NCI-H1417 (cell line): ENCODE results near the gene SOX18.

Experiments used
- DNase-seq, 3 experiments: peaks; one replicate each; lab custom pipeline; 2025; lab: John Stamatoyannopoulos, UW

The SOX18 gene

DNA sequence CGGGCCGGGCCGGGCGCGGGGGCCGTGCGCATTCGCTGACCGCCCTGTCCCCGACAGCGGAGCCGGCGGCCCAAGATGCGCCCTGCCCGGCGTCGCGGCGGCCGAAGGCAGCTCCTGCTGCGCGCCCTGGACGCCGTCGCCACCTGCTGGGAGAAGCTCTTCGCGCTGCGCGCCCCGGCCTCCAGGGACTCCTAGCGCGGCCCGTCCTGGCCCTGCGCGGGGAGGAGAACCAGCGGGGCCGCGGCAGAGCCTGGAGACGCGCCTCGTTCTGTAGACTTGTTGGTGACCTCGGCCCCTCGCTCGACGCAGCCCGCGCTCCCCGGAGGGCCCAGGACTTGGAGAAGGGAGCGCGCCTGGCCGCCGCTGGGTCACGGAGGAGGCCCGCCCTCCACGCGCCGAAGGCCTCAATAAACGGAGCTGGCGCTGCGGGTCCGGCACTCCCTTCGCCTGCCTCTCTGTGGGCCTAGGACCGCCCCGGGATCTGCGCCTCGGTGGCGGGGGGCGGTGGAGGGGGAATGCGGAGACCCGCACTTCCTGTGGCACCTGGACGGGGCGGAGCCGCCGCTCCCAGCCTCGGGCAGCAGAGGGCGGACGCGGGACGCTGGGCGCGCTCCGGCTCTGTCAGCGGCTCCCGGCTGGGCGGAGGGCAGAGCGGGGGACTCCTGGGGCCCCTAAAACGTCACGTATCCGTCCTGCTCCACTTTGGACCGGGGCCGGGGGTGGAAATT, 10.7 kb downstream of the SOX18 start:
- peak; percentile 51 to 89 (median 83) for DNase-seq

GRCh38 chr20:64038224-64038564, 11.2 kb downstream of the SOX18 start:
- peak; percentile 37 to 89 (median 78) for DNase-seq

DNA sequence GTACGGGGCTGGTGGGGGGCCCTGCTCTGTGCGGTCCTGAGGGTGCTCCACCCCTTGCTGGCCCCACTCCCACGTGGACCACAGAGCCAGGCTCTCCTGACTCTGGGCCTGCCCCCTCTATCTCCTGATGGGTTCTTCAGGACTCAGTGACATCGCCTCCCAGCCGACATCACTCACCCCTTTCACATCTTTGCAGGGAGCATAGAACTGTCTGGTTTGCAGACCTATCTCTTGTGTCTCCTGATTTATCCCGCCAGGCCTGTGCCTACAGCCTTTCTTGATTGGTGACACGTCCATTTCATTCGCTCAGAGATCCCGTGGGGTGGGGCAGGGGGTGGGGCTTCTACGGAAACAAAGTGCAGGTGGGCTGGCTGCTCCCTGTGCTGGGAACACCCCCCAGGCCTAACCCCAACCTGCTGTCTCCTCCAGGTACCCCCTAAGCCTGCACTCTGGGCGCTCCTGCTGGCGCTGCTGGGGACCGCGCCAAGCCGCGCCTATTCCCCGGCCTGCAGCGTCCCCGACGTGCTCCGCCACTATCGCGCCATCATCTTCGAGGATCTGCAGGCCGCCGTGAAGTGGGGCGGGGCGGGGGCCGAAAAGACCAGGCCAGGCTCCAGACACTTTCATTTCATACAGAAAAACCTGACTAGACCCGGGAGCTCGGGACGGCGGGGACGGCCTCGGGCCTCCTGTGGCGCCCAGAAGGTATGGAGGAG, 11.8 kb downstream of the SOX18 start:
- peak in 1 of 3 experiments; percentile 60 for DNase-seq

DNA sequence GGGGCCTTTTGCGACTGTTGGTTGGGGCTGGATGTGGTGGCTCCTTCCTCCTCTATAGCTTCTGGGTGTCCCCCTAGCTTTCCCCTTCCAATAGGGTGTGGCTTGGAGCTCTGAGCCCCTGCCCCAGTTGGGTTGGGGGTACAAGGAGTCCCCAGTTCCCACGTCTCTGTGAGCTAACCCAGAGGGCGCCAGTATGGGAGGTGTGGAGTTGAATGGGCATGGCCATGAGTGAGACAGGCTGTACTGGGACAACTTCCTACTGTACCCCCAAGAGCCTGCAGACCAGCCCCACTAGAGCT, 12.3 kb downstream of the SOX18 start:
- no peak for DNase-seq

- DNase-seq, result no peak
Measured at GRCh38 chr20:64036346-64037198, 12.9 kb downstream of the SOX18 start.

GRCh38 chr20:64035933-64036345, 13.5 kb downstream of the SOX18 start, which contains the start of gene C20orf204:
TSS of gene C20orf204 (plus strand) at chr20:64036182. CDS start at chr20:64036324, 142 bp downstream.
- no peak for DNase-seq

GRCh38 chr20:64035066-64035932, 14.1 kb downstream of the SOX18 start:
- no peak for DNase-seq

DNA sequence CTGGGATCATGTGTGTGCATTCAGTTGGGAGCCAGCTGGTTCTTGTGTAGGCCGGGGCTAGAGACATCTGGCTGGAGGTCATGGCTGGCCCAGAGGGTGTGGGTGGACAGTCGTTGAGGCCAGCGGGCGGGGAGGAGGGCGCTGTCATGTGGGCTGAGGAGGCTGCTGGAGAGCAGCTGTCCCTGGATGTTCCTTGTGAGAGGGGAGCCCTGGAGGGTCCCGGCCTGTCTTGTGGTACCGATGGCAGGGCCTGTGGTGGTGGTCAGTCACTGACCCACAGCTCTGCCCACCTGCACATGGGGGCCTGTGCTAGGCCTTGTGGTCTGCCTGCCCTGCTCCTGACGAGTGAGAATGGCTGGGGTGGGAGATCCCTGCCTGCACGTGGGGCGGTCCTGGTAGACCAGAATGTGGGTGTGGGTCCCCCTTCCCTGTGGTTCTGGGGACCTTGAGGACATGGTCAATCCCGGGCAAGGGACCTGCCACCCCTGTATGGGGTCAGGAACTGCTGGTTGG, 15.4 kb downstream of the SOX18 start:
- no peak for DNase-seq

DNA sequence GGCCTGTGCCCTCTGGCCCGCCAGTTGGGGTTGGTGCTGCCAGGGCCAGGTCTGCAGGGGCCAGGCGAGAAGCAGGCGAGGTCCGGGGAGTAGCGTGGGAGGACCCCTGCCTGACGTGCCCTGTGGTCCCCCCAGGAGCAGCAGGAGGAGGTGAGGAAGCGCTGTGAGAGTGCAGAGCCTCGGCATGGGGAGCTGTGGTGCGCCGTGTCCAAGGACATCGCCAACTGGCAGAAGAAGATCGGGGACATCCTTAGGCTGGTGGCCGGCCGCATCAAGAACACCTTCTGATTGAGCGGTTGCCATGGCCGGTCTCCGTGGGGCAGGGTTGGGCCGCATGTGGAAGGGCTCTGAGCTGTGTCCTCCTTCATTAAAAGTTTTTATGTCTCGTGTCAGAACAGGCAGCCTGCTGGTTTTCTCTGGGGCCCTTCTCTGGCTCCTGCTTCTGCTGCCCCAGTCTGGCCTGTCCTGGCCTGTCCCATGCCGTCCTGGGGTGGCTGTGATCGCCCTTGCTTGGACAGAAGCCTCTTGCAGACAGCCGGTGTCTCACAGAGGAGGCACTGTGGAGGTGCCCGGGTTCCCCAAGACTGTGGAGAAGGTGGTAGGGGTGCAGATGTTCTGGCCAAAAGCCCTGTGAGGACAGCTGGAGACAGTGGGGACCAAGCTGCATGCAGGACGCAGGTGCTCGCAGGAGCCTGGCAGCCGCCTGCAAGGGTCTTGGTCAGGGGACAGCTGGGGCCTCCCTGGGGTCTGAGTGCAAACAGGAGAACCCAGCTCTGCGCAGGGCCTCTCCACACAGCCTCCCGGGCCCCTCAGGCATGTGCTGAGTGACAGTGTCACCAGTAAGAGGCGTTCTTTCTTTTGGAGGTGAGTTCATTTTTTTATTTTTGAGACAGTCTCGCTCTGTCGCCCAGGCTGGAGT, 16.5 kb downstream of the SOX18 start:
- DNase-seq, result no peak

GRCh38 chr20:64031822-64032314, 17.6 kb downstream of the SOX18 start:
- DNase-seq, result no peak

- no peak for DNase-seq
Measured at GRCh38 chr20:64030371-64031134, 18.9 kb downstream of the SOX18 start.

GRCh38 chr20:64029293-64030117, 19.9 kb downstream of the SOX18 start:
- no peak for DNase-seq

GRCh38 chr20:64027981-64028685, 21.3 kb downstream of the SOX18 start:
- DNase-seq, result no peak

DNA sequence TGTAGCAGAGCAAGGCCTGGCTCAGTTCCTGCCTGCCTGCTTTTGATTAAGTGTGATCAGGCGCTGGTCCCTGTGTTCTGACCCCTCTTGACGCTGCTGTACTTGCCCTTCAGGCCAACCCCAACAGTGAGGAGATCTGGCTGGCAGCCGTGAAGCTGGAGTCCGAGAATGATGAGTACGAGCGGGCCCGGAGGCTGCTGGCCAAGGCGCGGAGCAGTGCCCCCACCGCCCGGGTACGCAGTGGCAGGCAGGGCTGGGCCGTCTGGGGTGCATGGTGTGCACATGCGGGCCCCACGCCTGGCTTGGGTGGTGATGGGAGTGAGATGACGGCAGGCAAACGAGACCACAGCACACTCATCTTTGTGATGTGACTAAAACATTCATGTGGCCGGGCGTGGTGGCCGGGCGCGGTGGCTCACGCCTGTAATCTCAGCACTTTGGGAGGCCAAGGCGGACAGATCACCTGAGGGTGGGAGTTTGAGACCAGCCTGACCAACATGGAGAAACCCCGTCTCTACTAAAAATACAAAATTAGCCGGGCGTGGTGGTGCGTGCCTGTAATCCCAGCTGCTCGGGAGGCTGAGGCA, 23.5 kb downstream of the SOX18 start:
- no peak for DNase-seq

GRCh38 chr20:64025101-64025825, 24.2 kb downstream of the SOX18 start:
- no peak for DNase-seq

DNA sequence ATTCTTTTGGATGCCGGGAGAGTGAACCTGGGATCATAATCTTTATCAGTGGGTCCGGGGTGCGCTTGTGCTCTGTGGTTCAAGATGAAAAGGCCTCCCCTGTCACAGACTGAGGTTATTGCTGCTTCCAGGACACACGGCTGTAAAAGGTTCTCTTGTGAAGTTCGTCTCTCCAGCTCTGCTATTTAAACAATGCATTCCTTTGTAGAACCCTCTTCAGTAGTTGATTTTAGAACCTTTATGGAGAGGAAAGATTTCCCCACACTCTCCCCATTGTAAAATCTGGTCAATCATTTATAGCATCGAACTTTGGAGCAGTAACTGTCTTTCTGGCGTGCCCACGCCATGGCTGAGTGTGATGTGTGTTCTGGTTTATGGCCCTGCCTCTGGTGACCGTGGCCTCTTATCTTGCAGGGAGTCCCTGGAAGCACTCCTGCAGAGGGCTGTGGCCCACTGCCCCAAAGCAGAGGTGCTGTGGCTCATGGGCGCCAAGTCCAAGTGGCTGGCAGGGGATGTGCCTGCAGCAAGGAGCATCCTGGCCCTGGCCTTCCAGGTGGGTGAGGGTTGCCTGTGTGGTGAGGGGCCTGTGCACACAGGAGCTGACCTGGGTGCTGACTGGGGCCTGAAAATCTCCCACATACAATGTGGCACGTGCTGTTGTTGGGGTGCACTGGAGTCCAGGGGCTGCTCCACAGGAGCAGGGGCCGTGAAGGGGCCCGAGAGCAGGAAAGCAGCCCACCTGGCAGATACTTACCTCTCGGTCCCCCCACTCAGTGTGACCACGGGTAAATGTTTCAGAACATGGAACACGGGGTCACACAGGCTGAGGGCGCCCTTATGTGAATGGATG, 25.1 kb downstream of the SOX18 start:
- no peak for DNase-seq
